ENCODE measurements around the gene KCNK7. TPM values are rescaled to one million over a fixed set of nuclear protein-coding genes. Genes with fewer than 3 reads are reported as not detected.

The KCNK7 gene
- total RNA-seq, 1 donor from 2014 or later = 0.69 TPM

DNA sequence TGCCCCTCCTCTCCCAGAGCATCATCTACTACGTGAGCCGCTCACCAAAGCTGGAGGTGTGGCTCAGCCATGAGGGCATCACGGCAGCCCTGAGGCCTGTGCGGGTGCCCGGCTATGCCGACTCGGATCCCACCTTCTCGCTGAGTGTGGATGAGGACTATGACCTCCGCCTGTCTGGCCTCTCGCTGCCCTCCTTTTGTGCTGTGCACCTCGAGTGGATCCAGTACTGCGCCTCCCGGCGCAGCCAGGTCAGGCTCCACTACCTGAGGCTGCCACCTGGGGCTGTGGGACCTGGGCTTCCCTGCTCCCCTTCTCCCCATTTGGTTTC lies 38.5 kb upstream of the KCNK7 start:
- TF ChIP-seq, protein P1, sequence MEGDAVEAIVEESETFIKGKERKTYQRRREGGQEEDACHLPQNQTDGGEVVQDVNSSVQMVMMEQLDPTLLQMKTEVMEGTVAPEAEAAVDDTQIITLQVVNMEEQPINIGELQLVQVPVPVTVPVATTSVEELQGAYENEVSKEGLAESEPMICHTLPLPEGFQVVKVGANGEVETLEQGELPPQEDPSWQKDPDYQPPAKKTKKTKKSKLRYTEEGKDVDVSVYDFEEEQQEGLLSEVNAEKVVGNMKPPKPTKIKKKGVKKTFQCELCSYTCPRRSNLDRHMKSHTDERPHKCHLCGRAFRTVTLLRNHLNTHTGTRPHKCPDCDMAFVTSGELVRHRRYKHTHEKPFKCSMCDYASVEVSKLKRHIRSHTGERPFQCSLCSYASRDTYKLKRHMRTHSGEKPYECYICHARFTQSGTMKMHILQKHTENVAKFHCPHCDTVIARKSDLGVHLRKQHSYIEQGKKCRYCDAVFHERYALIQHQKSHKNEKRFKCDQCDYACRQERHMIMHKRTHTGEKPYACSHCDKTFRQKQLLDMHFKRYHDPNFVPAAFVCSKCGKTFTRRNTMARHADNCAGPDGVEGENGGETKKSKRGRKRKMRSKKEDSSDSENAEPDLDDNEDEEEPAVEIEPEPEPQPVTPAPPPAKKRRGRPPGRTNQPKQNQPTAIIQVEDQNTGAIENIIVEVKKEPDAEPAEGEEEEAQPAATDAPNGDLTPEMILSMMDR (IDR thresholded peaks at IDR 0.05; ENCODE audit: partially characterized antibody, unreplicated experiment) = no peak
- no peak overlapping the region for H3K27ac Mint-ChIP-seq (ENCODE audit: unreplicated experiment)
- H3K27me3 Mint-ChIP-seq (ENCODE audit: unreplicated experiment) = peaks cover 4% of the 10 kb centered on the region
- H3K36me3 Mint-ChIP-seq (ENCODE audit: unreplicated experiment) = no peaks in the 10 kb centered on the region
- H3K4me3 Mint-ChIP-seq (ENCODE audit: unreplicated experiment) = no peak overlapping the region
- peaks cover 8% of the 10 kb centered on the region for H3K4me1 Mint-ChIP-seq (ENCODE audit: low read depth, unreplicated experiment)
- H3K9me3 Mint-ChIP-seq (ENCODE audit: unreplicated experiment) = peaks cover 2% of the 10 kb centered on the region
- no peak for DNase-seq

DNA sequence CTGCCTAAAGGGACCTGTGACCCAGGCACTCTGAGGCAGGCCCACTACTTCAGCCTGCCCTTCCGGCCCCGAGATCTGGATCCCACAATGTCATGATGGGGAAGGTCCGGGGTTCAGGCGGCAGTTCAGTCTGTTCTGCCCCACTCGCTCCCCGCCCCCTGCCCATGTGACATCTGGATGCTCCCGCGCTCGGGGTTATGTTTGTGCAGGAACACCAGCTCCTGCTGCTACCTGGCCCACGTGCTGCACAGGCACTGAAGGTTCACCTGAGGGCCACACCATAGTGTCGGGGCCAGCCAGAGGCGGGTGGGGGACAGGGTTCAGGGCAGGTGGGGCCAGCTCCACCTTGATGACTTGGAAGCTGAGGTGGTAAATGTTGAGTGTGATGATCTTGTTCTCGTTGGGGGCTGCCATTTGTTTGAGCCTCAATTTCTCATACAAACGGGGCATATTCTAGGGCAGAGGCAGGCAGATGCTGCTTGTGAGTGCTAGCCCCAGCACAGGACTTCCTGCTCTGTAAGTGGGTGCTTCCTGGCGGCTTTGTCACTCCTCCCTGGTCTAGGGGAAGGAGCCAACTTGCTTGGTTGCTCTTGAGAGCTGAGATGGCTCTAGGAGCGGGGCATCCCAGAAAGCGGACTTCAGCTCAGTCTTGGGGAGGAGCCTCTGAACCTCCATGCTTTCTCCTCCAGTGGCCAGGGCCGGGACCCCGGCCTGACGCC lies 37.9 kb upstream of the KCNK7 start:
- Mint-ChIP-seq H3K4me3 (ENCODE audit: unreplicated experiment) (no peak overlapping the region), H3K4me1 (ENCODE audit: low read depth, unreplicated experiment) (peaks cover 5% of the 10 kb centered on the region), H3K36me3 (ENCODE audit: unreplicated experiment) (no peaks in the 10 kb centered on the region), H3K27me3 (ENCODE audit: unreplicated experiment) (no peaks in the 10 kb centered on the region), H3K9me3 (ENCODE audit: unreplicated experiment) (peaks cover 2% of the 10 kb centered on the region), H3K27ac (ENCODE audit: unreplicated experiment) (no peak overlapping the region)
- TF ChIP-seq, protein P1 (IDR thresholded peaks at IDR 0.05; ENCODE audit: partially characterized antibody, unreplicated experiment) = no peak
- DNase-seq = no peak

DNA sequence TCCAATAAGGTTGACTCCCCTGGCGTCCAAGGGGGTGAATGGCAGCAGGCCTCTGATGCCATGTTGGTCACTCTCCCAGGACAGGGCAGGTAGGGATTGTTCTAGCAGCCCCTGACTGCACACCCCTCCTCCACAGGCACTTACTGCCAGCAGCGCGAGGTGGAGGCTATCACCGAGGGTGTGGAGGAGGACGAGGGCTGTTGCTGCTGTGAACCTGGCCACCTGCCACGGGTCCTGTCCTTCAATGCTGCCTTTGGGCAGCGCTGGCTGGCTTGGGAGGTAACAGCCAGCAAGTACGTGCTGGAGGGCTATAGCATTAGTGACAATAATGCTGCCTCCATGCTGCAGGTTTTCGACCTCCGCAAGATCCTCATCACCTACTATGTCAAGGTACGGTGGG lies 34.6 kb upstream of the KCNK7 start:
- no peak for DNase-seq
- Mint-ChIP-seq H3K36me3 (ENCODE audit: unreplicated experiment) (no peaks in the 10 kb centered on the region), H3K9me3 (ENCODE audit: unreplicated experiment) (peaks cover 1% of the 10 kb centered on the region), H3K27ac (ENCODE audit: unreplicated experiment) (no peak overlapping the region), H3K4me1 (ENCODE audit: low read depth, unreplicated experiment) (no peaks in the 10 kb centered on the region), H3K4me3 (ENCODE audit: unreplicated experiment) (no peak overlapping the region), H3K27me3 (ENCODE audit: unreplicated experiment) (no peaks in the 10 kb centered on the region)
- TF ChIP-seq, protein P1 (IDR thresholded peaks at IDR 0.05; ENCODE audit: partially characterized antibody, unreplicated experiment) = no peak

DNA sequence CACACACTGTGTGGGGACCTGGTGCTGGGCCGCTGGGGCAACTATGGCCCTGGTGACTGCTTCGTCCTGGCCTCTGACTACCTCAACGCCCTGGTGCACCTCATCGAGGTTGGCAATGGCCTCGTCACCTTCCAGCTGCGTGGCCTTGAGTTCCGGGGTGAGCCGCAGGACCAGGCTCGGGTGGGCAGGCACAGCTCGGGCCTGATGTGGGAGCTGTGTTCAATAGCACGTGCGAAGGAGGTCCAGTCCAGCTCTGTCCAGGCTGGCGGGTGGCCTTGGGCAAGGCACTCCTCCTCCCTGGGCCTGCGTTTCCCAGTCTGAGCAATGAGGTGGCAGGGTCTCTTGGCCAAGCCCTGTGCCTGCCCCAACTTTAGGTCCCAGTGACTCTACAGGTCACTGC lies 34.0 kb upstream of the KCNK7 start:
- no peak overlapping the region for H3K27ac Mint-ChIP-seq (ENCODE audit: unreplicated experiment)
- no peak overlapping the region for H3K4me3 Mint-ChIP-seq (ENCODE audit: unreplicated experiment)
- H3K36me3 Mint-ChIP-seq (ENCODE audit: unreplicated experiment) = no peaks in the 10 kb centered on the region
- H3K9me3 Mint-ChIP-seq (ENCODE audit: unreplicated experiment) = peaks cover 1% of the 10 kb centered on the region
- TF ChIP-seq, protein P1 (IDR thresholded peaks at IDR 0.05; ENCODE audit: partially characterized antibody, unreplicated experiment) = no peak
- no peaks in the 10 kb centered on the region for H3K27me3 Mint-ChIP-seq (ENCODE audit: unreplicated experiment)
- H3K4me1 Mint-ChIP-seq (ENCODE audit: low read depth, unreplicated experiment) = no peaks in the 10 kb centered on the region
- DNase-seq = no peak

DNA sequence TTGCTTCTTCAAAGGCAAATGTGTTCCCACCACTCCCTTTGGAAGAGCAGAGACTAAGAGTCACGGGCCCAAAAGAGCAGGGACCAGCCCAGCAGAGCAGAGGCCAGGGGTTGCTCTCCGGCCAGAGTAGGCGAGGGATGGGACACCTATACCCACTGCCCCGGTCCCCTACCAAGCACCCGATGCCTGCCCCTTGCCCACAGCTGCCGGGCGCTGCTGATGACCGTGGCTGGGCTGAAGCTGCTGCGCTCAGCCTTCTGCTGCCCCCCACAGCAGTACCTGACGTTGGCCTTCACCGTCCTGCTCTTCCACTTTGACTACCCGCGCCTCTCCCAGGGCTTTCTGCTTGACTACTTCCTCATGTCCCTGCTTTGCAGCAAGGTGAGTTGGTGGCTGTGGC lies 31.6 kb upstream of the KCNK7 start:
- no peaks in the 10 kb centered on the region for H3K4me1 Mint-ChIP-seq (ENCODE audit: low read depth, unreplicated experiment)
- no peak for DNase-seq
- H3K27ac Mint-ChIP-seq (ENCODE audit: unreplicated experiment) = no peak overlapping the region
- peaks cover 1% of the 10 kb centered on the region for H3K9me3 Mint-ChIP-seq (ENCODE audit: unreplicated experiment)
- H3K27me3 Mint-ChIP-seq (ENCODE audit: unreplicated experiment) = peaks cover 2% of the 10 kb centered on the region
- H3K4me3 Mint-ChIP-seq (ENCODE audit: unreplicated experiment) = no peak overlapping the region
- H3K36me3 Mint-ChIP-seq (ENCODE audit: unreplicated experiment) = no peaks in the 10 kb centered on the region
- TF ChIP-seq, protein P1 (IDR thresholded peaks at IDR 0.05; ENCODE audit: partially characterized antibody, unreplicated experiment) = no peak

Data from glutamatergic neuron (in vitro differentiated cells).